A673 (cell line): ENCODE data around the gene SKA2. TPM values are rescaled to one million over a fixed set of nuclear protein-coding genes. Genes with fewer than 3 reads are reported as not detected.
"Not testable (repeated sequence)": the region's sequence is repeated elsewhere in the genome, so short reads cannot be mapped to it uniquely, and the experiment has no call there.

Source experiments
- BruUV-seq: library from RNA; stranded (reverse); fragments of 400-500 nt; replicated peaks from 2 replicates; lab custom pipeline; 2021; lab: Mats Ljungman, UMichigan
- CTCF ChIA-PET: fragments of 300-600 bp; sonication (Branson Sonifier 250); formaldehyde crosslinking; loops from one replicate; lab custom pipeline; 2022; ENCODE audit warnings: antibody characterized with exemption; lab: Charles Lee
- POLR2A ChIA-PET: fragments of 300-600 bp; sonication (Branson Sonifier 250); formaldehyde crosslinking; loops from one replicate; lab custom pipeline; 2022; ENCODE audit warnings: antibody characterized with exemption; ENCODE audit not compliant: low non-redundant PET; lab: Charles Lee
- DNase-seq: peaks from one replicate; pipeline ENCODE4 v3.0.0-alpha.2; 2015; ENCODE audit warnings: low spot score
- H3K27ac ChIP-seq: fragments of 200-600 bp; sonication (generic); 2 replicates; pipeline ENCODE4 v1.5.1; 2016; ENCODE audit warnings: mixed run types, low read depth, mild to moderate bottlenecking, mixed read lengths, antibody characterized with exemption, low read length; ENCODE audit not compliant: poor library complexity, severe bottlenecking
- H3K27me3 ChIP-seq: fragments of 200-600 bp; sonication (generic); replicated peaks from 2 replicates; pipeline ENCODE4 v1.6.1; 2017; ENCODE audit warnings: mixed run types, low read depth, mild to moderate bottlenecking, mixed read lengths, antibody characterized with exemption, low read length; ENCODE audit not compliant: insufficient read depth, poor library complexity
- H3K36me3 ChIP-seq: fragments of 200-600 bp; sonication (generic); 2 replicates; pipeline ENCODE4 v1.6.1; 2016; ENCODE audit warnings: mixed run types, mild to moderate bottlenecking, mixed read lengths, antibody characterized with exemption, low read length; ENCODE audit not compliant: insufficient read depth, poor library complexity, severe bottlenecking
- H3K4me1 ChIP-seq: fragments of 200-600 bp; sonication (generic); 2 replicates; pipeline ENCODE4 v1.6.1; 2017; ENCODE audit warnings: mixed run types, mild to moderate bottlenecking, mixed read lengths, antibody characterized with exemption, low read length; ENCODE audit not compliant: insufficient read depth, poor library complexity, severe bottlenecking
- H3K4me3 ChIP-seq: fragments of 200-600 bp; sonication (generic); 2 replicates; pipeline ENCODE4 v1.5.1; 2016; ENCODE audit warnings: low read depth, mixed run types, mild to moderate bottlenecking, mixed read lengths, low read length; ENCODE audit not compliant: poor library complexity, severe bottlenecking
- H3K9me3 ChIP-seq: fragments of 200-600 bp; sonication (generic); 2 replicates; pipeline ENCODE4 v1.6.1; 2016; ENCODE audit warnings: mixed run types, low read depth, mild to moderate bottlenecking, mixed read lengths, antibody characterized with exemption, low read length; ENCODE audit not compliant: poor library complexity, severe bottlenecking
- CTCF ChIP-seq: fragments of 300-800, 200-600 bp; sonication (generic); conservative IDR thresholded peaks from 2 replicates; pipeline ENCODE4 v1.5.1; 2017; ENCODE audit warnings: low read depth, mild to moderate bottlenecking, antibody characterized with exemption, low read length, moderate library complexity, mixed read lengths
- EZH2 ChIP-seq: fragments of 200-600 bp; sonication (generic); IDR thresholded peaks from 2 replicates; pipeline ENCODE4 v1.6.1; 2017; ENCODE audit warnings: borderline replicate concordance, low read depth, mild to moderate bottlenecking, mixed read lengths, antibody characterized with exemption, low read length; ENCODE audit not compliant: poor library complexity, severe bottlenecking
- intact Hi-C: fragments of 100-400 bp; cut with micrococcal nuclease; formaldehyde crosslinking; loops from one replicate; pipeline ENCODE4 v1.10.0; 2022; ENCODE audit not compliant: unreplicated experiment
- total RNA-seq: library from RNA; stranded (reverse); gene quantifications from 2 replicates; pipeline ENCODE4 v1.2.3, GENCODE V29; 2021

SKA2 gene
- total RNA-seq, 1 experiment from 2014 or later: 127 TPM

DNA sequence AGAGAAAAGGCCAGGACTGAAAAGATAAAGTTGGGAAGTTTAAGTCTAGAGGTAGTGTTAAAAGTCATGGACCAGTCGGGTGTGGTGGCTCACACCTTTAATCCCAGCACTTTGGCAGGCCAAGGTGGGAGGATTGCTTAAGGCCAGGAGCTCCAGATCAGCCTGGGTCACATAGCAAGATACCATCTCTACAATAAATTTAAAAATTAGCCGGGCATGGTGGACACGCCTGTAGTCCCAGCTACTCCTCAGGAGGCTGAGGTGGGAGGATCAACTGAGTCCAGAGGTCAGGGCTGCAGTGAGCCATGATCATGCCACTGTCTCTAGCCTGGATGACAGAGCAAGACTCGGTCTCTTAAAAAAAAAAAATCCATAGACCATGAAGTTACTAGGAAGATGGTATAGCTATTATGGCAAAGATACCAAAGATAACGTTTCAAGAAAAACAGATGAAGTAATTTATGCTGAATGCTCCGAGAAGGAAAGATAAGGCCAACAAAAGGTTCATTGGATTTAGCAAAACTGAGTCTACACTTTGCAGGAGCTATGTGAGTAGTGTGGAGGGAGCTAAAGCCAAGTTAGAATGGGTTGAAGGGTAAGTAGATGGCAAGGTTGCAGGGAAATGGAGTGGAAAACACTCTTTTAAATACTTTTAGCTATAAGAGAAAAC, 60.0 kb downstream of the SKA2 start:
- H3K4me3 ChIP-seq: no peak overlapping the region
- POLR2A ChIA-PET: no interaction called here
- H3K27me3 ChIP-seq: no peaks in the 10 kb centered on the region
- no TSS peak for BruUV-seq
- no peak for DNase-seq
- H3K4me1 ChIP-seq: peaks cover 8% of the 10 kb centered on the region
- TF ChIP-seq CTCF (no peak), EZH2 (no peak)
- CTCF ChIA-PET: no interaction called here
- peaks cover 1% of the 10 kb centered on the region for H3K36me3 ChIP-seq
- intact Hi-C loops: no loop called here
- no peak overlapping the region for H3K27ac ChIP-seq
- peaks cover 9% of the 10 kb centered on the region for H3K9me3 ChIP-seq

DNA sequence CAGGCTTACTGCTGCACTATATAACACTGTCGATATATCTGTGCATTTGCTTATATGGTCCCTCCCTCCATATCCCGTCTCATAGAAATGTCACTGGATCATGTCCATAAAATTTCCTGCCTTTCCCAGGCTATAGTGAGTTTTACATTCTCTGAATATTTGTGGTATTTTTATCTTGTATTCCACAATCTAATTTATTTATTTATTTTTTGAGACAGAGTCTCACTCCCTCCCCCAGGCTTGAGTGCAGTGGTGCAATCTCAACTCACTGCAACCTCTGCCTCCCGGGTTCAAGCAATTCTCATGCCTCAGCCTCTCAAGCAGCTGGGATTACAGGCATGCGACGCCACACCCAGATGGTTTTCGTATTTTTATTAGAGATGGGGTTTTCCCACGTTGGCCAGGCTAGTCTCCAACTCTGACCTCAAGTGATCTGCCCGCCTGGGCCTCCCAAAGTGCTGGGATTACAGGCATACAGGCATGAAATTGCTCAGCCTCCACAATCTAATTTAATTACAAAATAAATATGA, 61.2 kb downstream of the SKA2 start:
- H3K27ac ChIP-seq: no peak overlapping the region
- TF ChIP-seq EZH2: no peak
- TF ChIP-seq CTCF: no peak
- H3K4me3 ChIP-seq: no peak overlapping the region
- H3K4me1 ChIP-seq: peaks cover 8% of the 10 kb centered on the region
- POLR2A ChIA-PET: interaction anchor here (0.6 kb wide), 1 partner anchor 169 kb away, joined by 3 read pairs; no protein-coding TSS in a partner anchor
- BruUV-seq: no TSS peak
- H3K27me3 ChIP-seq: no peaks in the 10 kb centered on the region
- peak; percentile 47 for DNase-seq
- CTCF ChIA-PET: no interaction called here
- H3K9me3 ChIP-seq: peaks cover 9% of the 10 kb centered on the region
- intact Hi-C loops: no loop called here
- H3K36me3 ChIP-seq: peaks cover 6% of the 10 kb centered on the region

DNA sequence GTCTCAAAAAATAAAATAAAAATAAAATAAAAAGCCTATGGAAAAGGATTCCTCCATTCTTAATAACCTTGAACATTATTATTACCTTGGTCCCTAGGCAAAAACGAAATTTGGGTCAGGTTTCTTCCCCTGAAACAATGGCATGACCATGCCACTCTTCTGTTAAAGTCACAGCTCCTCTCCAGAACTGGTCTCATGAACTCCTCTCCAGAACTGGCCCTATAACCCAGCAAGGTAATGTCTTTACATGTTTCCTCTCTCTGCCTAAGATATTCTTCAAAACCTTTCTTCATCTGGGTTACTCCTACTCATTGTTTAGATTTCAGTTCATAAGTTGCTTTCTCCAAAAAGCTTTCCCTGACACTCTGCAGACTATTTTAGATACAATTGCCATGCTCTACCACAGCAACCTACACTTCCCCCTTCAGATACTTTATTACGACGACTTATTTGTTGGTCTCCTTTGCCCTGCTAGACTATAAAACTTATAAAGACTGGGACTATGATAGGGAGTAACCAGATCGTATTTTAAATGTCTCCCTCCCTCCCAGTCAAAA, 61.8 kb downstream of the SKA2 start:
- Histone ChIP-seq H3K4me1 (peaks cover 8% of the 10 kb centered on the region), H3K27ac (peak overlapping the region; percentile 0), H3K27me3 (no peaks in the 10 kb centered on the region), H3K4me3 (no peak overlapping the region), H3K36me3 (peaks cover 8% of the 10 kb centered on the region), H3K9me3 (peaks cover 5% of the 10 kb centered on the region)
- POLR2A ChIA-PET: interaction anchor here (0.6 kb wide), 2 partner anchors 169 to 409 kb away, joined by 3 to 5 read pairs; no protein-coding TSS in a partner anchor
- no TSS peak for BruUV-seq
- no peak for TF ChIP-seq EZH2
- TF ChIP-seq CTCF: no peak
- intact Hi-C loops: no loop called here
- CTCF ChIA-PET: no interaction called here
- DNase-seq: no peak

DNA sequence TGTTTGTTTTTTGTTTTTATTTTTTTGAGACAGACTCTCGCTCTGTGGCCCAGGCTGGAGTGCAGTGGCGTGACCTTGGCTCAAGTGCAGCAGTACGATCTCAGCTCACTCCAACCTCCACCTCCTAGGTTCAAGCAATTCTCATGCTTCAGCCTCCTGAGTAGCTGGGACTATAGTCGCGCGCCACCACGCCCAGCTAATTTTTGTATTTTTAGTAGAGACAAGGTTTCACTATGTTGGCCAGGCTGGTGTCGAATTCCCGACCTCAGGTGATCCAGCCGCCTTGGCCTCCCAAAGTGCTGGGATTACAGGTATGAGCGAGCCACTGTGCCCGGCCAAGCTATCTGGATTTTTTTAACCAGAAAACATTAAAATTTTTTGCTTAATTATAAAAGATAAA, 64.4 kb downstream of the SKA2 start:
- H3K27me3 ChIP-seq, BruUV-seq, intact Hi-C loops, H3K4me1 ChIP-seq, H3K9me3 ChIP-seq, POLR2A ChIA-PET, CTCF ChIA-PET, DNase-seq, H3K27ac ChIP-seq, H3K4me3 ChIP-seq: not testable (repeated sequence)
- H3K36me3 ChIP-seq: peaks cover 14% of the 10 kb centered on the region
